ENCODE results near the gene TOB1. TPM values are rescaled to one million over a fixed set of nuclear protein-coding genes. Genes with fewer than 3 reads are reported as not detected.

TOB1 gene
- polyA plus RNA-seq, 3 donors from 2014 or later = 8.9 to 23.7 (median 10.3) TPM

- H3K4me3 Mint-ChIP-seq = no peak overlapping the region
- no peak overlapping the region for H3K27ac Mint-ChIP-seq
- peaks cover 6 to 9% of the 10 kb centered on the region in 2 donors for H3K4me1 Mint-ChIP-seq
- peaks cover 0 to 18% (median 12%) of the 10 kb centered on the region in 3 donors for H3K36me3 Mint-ChIP-seq
- H3K27me3 Mint-ChIP-seq (ENCODE audit: low read depth in 3 of 3) = peaks cover 2 to 6% (median 5%) of the 10 kb centered on the region in 3 donors
- H3K9me3 Mint-ChIP-seq = no peaks in the 10 kb centered on the region
- no peak for DNase-seq
Measured at GRCh38 chr17:50858486-50859225, 7.5 kb downstream of the TOB1 start.

GRCh38 chr17:50856431-50856830, 9.7 kb downstream of the TOB1 start:
- Mint-ChIP-seq H3K36me3 (peaks cover 0 to 5% (median 2%) of the 10 kb centered on the region in 3 donors), H3K4me1 (peaks cover 11 to 15% of the 10 kb centered on the region in 2 donors)

GRCh38 chr17:50855708-50856330, 10.3 kb downstream of the TOB1 start:
- H3K36me3 Mint-ChIP-seq = peaks cover 0 to under 1% (median 0%) of the 10 kb centered on the region in 3 donors
- no peaks in the 10 kb centered on the region for H3K9me3 Mint-ChIP-seq
- no peak overlapping the region for H3K27ac Mint-ChIP-seq
- peaks cover 11 to 15% of the 10 kb centered on the region in 2 donors for H3K4me1 Mint-ChIP-seq
- H3K27me3 Mint-ChIP-seq (ENCODE audit: low read depth in 3 of 3) = peaks cover 5 to 6% (median 5%) of the 10 kb centered on the region in 3 donors
- DNase-seq = no peak
- no peak overlapping the region for H3K4me3 Mint-ChIP-seq

More at GRCh38 chr17:50856431-50856830, 9.7 kb downstream of the TOB1 start:
- H3K9me3 Mint-ChIP-seq = no peaks in the 10 kb centered on the region
- no peak for DNase-seq
- H3K4me3 Mint-ChIP-seq = no peak overlapping the region
- H3K27ac Mint-ChIP-seq = no peak overlapping the region
- H3K27me3 Mint-ChIP-seq (ENCODE audit: low read depth in 3 of 3) = peaks cover 5 to 6% (median 5%) of the 10 kb centered on the region in 3 donors

DNA sequence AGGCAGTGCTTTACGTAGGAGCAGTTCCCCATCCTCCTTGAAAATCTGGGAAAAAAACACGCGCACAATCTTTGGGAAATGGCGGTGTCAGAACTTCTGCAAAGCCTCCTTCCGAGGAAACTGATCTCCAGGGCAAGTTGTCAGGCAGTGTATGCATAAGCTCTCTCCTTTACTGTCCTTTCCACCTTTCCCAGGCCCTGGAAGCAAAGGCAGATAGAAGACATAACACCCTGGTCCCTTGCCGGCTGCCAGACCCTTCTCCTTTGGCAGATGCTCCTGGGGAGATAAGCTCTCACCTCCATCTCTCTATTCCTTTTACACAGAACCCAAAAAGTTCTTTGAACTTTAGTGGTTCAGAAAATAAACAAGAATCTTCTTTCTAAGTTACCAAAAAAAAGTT, 12.4 kb downstream of the TOB1 start:
- DNase-seq = no peak
- peak overlapping the region in 1 of 6 donors; percentile 19 for H3K27ac Mint-ChIP-seq
- H3K4me3 Mint-ChIP-seq = no peak overlapping the region
- peaks cover 5 to 6% (median 5%) of the 10 kb centered on the region in 3 donors for H3K27me3 Mint-ChIP-seq (ENCODE audit: low read depth in 3 of 3)
- H3K36me3 Mint-ChIP-seq = no peaks in the 10 kb centered on the region
- H3K9me3 Mint-ChIP-seq = no peaks in the 10 kb centered on the region
- peaks cover 11 to 15% of the 10 kb centered on the region in 2 donors for H3K4me1 Mint-ChIP-seq

- H3K27me3 Mint-ChIP-seq (ENCODE audit: low read depth in 3 of 3) = peaks cover 5 to 6% (median 5%) of the 10 kb centered on the region in 3 donors
- H3K27ac Mint-ChIP-seq = peak overlapping the region in 3 of 6 donors; percentile 83 to 84 (median 84)
- no peaks in the 10 kb centered on the region for H3K9me3 Mint-ChIP-seq
- no peaks in the 10 kb centered on the region for H3K36me3 Mint-ChIP-seq
- peak overlapping the region; percentile 74 to 92 (median 82) for H3K4me3 Mint-ChIP-seq
- DNase-seq = no peak
- H3K4me1 Mint-ChIP-seq = peaks cover 11 to 15% of the 10 kb centered on the region in 2 donors
Measured at GRCh38 chr17:50853015-50853615, 13.0 kb downstream of the TOB1 start.

DNA sequence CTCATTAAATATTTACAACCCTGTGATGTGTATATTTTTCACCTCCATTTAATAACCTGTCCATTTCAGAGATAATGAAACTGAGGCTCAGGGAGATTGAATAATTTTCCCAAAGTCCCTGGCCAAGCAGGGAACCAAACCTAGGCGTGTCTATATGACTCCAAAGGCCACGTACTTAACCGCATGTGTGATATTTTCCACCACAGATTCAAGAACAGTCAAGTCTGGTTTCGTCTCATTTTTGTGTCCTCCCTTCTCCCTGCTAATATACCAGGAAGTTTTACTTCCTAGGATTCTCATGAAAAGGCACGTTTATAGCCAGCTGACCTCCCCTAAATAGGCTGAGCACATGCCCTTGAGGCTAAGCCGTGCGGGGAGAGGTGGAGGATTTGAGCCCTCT, 15.5 kb downstream of the TOB1 start:
- H3K4me3 Mint-ChIP-seq = no peak overlapping the region
- H3K36me3 Mint-ChIP-seq = no peaks in the 10 kb centered on the region
- H3K27ac Mint-ChIP-seq = no peak overlapping the region
- peaks cover 0 to 10% (median 3%) of the 10 kb centered on the region in 3 donors for H3K27me3 Mint-ChIP-seq (ENCODE audit: low read depth in 3 of 3)
- peaks cover 11 to 15% of the 10 kb centered on the region in 2 donors for H3K4me1 Mint-ChIP-seq
- DNase-seq = no peak
- no peaks in the 10 kb centered on the region for H3K9me3 Mint-ChIP-seq

GRCh38 chr17:50848711-50849110, 17.4 kb downstream of the TOB1 start:
- no peak for DNase-seq
- Mint-ChIP-seq H3K4me3 (no peak overlapping the region), H3K27me3 (ENCODE audit: low read depth in 3 of 3) (peaks cover 2 to 4% (median 3%) of the 10 kb centered on the region in 3 donors), H3K9me3 (no peaks in the 10 kb centered on the region), H3K27ac (no peak overlapping the region), H3K36me3 (no peaks in the 10 kb centered on the region), H3K4me1 (peaks cover 11 to 15% of the 10 kb centered on the region in 2 donors)

GRCh38 chr17:50848039-50848438, 18.1 kb downstream of the TOB1 start:
- Mint-ChIP-seq H3K9me3 (no peaks in the 10 kb centered on the region), H3K36me3 (no peaks in the 10 kb centered on the region), H3K27me3 (ENCODE audit: low read depth in 3 of 3) (peaks cover 3 to 4% (median 3%) of the 10 kb centered on the region in 3 donors), H3K4me3 (no peak overlapping the region), H3K27ac (no peak overlapping the region), H3K4me1 (peaks cover 11 to 15% of the 10 kb centered on the region in 2 donors)
- no peak for DNase-seq

GRCh38 chr17:50847566-50847965, 18.6 kb downstream of the TOB1 start:
- DNase-seq = no peak
- Mint-ChIP-seq H3K27ac (no peak overlapping the region), H3K9me3 (no peaks in the 10 kb centered on the region), H3K4me3 (no peak overlapping the region), H3K4me1 (peaks cover 9 to 11% of the 10 kb centered on the region in 2 donors), H3K27me3 (ENCODE audit: low read depth in 3 of 3) (peaks cover 1 to 4% (median 3%) of the 10 kb centered on the region in 3 donors), H3K36me3 (no peaks in the 10 kb centered on the region)

GRCh38 chr17:50845240-50846147, 20.7 kb downstream of the TOB1 start:
- H3K27ac Mint-ChIP-seq = no peak overlapping the region
- peaks cover 0 to 4% (median 3%) of the 10 kb centered on the region in 3 donors for H3K27me3 Mint-ChIP-seq (ENCODE audit: low read depth in 3 of 3)

DNA sequence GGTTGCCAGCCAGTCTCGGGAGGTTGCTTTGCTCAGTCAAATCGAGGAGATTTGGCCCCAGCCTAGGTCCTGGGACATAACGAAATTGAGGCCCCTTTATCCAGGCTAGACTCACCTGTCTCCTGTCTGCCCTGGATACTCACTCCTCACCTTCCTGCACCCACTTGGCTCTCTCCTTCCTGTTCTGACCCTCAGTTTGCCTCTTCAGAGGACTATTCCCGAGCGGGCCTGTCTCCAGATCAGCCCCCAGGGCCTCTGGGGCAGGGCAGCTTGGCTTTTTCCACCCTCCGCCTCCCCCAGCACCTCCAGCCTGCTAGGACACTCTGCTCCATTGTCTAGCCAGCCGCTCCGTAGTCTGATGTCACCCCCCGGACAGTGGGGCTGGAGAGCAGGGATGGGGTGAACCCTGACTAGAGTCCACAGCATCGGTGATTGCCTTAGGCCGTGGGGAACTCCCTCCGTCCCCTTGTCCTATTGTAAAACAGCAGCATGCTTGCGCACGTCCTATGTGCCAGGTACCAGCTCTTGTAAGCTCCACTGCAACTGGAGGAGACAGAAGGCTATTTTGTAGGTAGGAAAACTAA, 21.9 kb downstream of the TOB1 start:
- DNase-seq = no peak
- no peak overlapping the region for H3K27ac Mint-ChIP-seq
- no peaks in the 10 kb centered on the region for H3K9me3 Mint-ChIP-seq
- H3K36me3 Mint-ChIP-seq = no peaks in the 10 kb centered on the region
- peaks cover 0 to 4% (median 3%) of the 10 kb centered on the region in 3 donors for H3K27me3 Mint-ChIP-seq (ENCODE audit: low read depth in 3 of 3)
- H3K4me1 Mint-ChIP-seq = no peaks in the 10 kb centered on the region
- no peak overlapping the region for H3K4me3 Mint-ChIP-seq

More at GRCh38 chr17:50845240-50846147, 20.7 kb downstream of the TOB1 start:
- no peak for DNase-seq
- H3K9me3 Mint-ChIP-seq = no peaks in the 10 kb centered on the region
- H3K4me1 Mint-ChIP-seq = no peaks in the 10 kb centered on the region
- no peaks in the 10 kb centered on the region for H3K36me3 Mint-ChIP-seq
- H3K4me3 Mint-ChIP-seq = no peak overlapping the region

- no peak overlapping the region for H3K27ac Mint-ChIP-seq
- DNase-seq = no peak
- no peak overlapping the region for H3K4me3 Mint-ChIP-seq
Measured at GRCh38 chr17:50843150-50843905, 22.8 kb downstream of the TOB1 start.

More at GRCh38 chr17:50843150-50843905, 22.8 kb downstream of the TOB1 start:
- H3K4me1 Mint-ChIP-seq = no peaks in the 10 kb centered on the region
- H3K9me3 Mint-ChIP-seq = no peaks in the 10 kb centered on the region
- H3K36me3 Mint-ChIP-seq = no peaks in the 10 kb centered on the region
- peaks cover 0 to 4% (median 3%) of the 10 kb centered on the region in 3 donors for H3K27me3 Mint-ChIP-seq (ENCODE audit: low read depth in 3 of 3)
